ENCODE results near the gene ZFPL1. TPM values are rescaled to one million over a fixed set of nuclear protein-coding genes. Genes with fewer than 3 reads are reported as not detected.

ZFPL1 gene
- total and polyA plus RNA-seq, 4 donors, result 12.3 to 19.2 (median 16.3) TPM

DNA sequence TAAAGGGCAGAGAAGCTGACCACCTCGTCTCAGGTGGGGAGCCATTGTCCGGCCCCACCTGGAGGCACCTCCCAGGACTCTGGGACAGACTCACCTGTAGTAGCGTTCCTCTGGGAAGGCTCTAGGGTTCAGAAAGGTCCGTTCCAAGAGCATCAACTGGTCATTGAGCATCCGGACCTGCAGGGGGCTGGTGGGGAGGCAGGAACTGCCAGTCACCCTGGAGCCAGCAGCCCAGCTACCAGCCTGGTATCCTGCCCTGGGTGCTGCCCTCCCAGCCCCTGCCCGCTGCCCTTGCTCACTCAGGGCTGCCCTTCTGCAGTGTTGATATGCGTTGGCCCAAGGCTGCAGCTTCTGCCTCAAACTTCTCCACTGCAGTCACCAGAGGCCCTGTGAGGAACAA lies 38.3 kb upstream of the ZFPL1 start:
- no peak for DNase-seq (ENCODE audit: low spot score)
- Histone ChIP-seq H3K36me3 (ENCODE audit: control insufficient read depth in 4 of 4, insufficient read depth in 3 of 4, low read depth in 1 of 4, low read length in 3 of 4) (peaks cover 0 to 5% (median 2%) of the 10 kb centered on the region in 4 donors), H3K4me1 (ENCODE audit: control insufficient read depth in 4 of 4, insufficient read depth in 4 of 4, low read length in 3 of 4) (peaks cover 4 to 12% (median 5%) of the 10 kb centered on the region in 4 donors), H3K27me3 (ENCODE audit: control insufficient read depth in 4 of 4, insufficient read depth in 4 of 4, low read length in 3 of 4) (no peaks in the 10 kb centered on the region), H3K4me3 (ENCODE audit: low read depth in 1 of 3, low read length in 3 of 3) (no peak overlapping the region), H3K27ac (ENCODE audit: low read depth in 1 of 2, low read length in 2 of 2) (no peak overlapping the region), H3K9ac (ENCODE audit: low read depth in 1 of 2, low read length in 2 of 2) (no peak overlapping the region), H3K9me3 (ENCODE audit: control insufficient read depth in 4 of 4, low read length in 3 of 4) (no peaks in the 10 kb centered on the region)
- no peak for TF ChIP-seq HNF4G (IDR thresholded peaks at IDR 0.05)
- no peak for TF ChIP-seq FOXA2 (IDR thresholded peaks at IDR 0.05)
- TF ChIP-seq ZBTB33 (IDR thresholded peaks at IDR 0.05), result no peak
- no peak for TF ChIP-seq JUND (IDR thresholded peaks at IDR 0.05)
- TF ChIP-seq RXRA (IDR thresholded peaks at IDR 0.05), result no peak
- TF ChIP-seq GABPA (IDR thresholded peaks at IDR 0.05 in 1 of 2, conservative IDR thresholded peaks at IDR 0.05 in 1 of 2), result no peak
- TF ChIP-seq NR2F2 (IDR thresholded peaks at IDR 0.05), result no peak
- TF ChIP-seq ATF3 (IDR thresholded peaks at IDR 0.05), result no peak
- TF ChIP-seq, protein P1, sequence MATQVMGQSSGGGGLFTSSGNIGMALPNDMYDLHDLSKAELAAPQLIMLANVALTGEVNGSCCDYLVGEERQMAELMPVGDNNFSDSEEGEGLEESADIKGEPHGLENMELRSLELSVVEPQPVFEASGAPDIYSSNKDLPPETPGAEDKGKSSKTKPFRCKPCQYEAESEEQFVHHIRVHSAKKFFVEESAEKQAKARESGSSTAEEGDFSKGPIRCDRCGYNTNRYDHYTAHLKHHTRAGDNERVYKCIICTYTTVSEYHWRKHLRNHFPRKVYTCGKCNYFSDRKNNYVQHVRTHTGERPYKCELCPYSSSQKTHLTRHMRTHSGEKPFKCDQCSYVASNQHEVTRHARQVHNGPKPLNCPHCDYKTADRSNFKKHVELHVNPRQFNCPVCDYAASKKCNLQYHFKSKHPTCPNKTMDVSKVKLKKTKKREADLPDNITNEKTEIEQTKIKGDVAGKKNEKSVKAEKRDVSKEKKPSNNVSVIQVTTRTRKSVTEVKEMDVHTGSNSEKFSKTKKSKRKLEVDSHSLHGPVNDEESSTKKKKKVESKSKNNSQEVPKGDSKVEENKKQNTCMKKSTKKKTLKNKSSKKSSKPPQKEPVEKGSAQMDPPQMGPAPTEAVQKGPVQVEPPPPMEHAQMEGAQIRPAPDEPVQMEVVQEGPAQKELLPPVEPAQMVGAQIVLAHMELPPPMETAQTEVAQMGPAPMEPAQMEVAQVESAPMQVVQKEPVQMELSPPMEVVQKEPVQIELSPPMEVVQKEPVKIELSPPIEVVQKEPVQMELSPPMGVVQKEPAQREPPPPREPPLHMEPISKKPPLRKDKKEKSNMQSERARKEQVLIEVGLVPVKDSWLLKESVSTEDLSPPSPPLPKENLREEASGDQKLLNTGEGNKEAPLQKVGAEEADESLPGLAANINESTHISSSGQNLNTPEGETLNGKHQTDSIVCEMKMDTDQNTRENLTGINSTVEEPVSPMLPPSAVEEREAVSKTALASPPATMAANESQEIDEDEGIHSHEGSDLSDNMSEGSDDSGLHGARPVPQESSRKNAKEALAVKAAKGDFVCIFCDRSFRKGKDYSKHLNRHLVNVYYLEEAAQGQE (IDR thresholded peaks at IDR 0.05), result no peak
- TF ChIP-seq, protein P2, sequence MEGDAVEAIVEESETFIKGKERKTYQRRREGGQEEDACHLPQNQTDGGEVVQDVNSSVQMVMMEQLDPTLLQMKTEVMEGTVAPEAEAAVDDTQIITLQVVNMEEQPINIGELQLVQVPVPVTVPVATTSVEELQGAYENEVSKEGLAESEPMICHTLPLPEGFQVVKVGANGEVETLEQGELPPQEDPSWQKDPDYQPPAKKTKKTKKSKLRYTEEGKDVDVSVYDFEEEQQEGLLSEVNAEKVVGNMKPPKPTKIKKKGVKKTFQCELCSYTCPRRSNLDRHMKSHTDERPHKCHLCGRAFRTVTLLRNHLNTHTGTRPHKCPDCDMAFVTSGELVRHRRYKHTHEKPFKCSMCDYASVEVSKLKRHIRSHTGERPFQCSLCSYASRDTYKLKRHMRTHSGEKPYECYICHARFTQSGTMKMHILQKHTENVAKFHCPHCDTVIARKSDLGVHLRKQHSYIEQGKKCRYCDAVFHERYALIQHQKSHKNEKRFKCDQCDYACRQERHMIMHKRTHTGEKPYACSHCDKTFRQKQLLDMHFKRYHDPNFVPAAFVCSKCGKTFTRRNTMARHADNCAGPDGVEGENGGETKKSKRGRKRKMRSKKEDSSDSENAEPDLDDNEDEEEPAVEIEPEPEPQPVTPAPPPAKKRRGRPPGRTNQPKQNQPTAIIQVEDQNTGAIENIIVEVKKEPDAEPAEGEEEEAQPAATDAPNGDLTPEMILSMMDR (IDR thresholded peaks at IDR 0.05; ENCODE audit: low read depth, low read length, missing input control), result no peak
- no peak for TF ChIP-seq SP1 (IDR thresholded peaks at IDR 0.05)
- no peak for TF ChIP-seq TAF1 (conservative IDR thresholded peaks at IDR 0.05)
- no peak for TF ChIP-seq RAD21 (IDR thresholded peaks at IDR 0.05)
- TF ChIP-seq, protein P3, sequence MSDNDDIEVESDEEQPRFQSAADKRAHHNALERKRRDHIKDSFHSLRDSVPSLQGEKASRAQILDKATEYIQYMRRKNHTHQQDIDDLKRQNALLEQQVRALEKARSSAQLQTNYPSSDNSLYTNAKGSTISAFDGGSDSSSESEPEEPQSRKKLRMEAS (IDR thresholded peaks at IDR 0.05), result no peak
- 95% methylated on average over 7 of the region's 7 CpGs for WGBS
